HG02798 (cell line): ENCODE data around the gene FRMD4B.

ENCODE experiments used
- ATAC-seq: cut with Tn5 transposase; IDR thresholded peaks from one replicate; pipeline ENCODE4 v1.9.1; 2021; ENCODE audit warnings: mild to moderate bottlenecking; ENCODE audit not compliant: unreplicated experiment, poor library complexity

FRMD4B gene

DNA sequence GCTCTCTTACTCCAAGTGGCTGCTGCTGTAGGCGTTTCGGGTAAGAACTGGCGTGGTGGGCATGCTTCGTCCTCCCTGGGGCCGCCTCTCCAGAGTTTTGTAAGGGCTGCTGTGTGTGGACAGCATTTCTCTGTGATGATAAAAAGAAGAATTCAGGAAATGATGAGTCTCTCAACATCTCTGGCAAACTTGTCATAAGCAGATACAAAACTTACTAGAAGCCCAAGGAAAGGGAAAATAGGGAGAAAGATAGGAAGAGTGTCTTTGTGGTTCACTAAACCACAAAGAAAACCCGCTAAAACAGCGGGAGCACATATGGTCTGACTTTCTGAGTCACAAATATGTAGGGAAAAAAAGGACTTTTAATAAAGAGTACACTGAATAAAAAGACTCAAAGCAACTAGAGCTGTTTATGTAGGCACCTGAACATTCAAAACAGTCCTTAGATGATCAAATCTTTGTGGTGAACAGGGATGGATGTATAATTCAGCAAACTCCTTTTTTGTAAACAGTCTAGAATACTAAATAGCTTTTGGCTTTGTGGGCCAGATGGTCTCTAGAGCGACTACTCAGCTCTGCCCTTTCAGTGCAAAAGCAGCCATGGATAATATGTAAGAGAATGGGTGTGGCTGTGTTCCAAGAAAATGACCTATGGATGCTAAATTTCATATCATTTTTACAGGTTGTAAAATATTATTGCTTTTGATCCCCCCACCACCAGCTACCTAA lies 203.1 kb downstream of the FRMD4B start:
- no peak for ATAC-seq

DNA sequence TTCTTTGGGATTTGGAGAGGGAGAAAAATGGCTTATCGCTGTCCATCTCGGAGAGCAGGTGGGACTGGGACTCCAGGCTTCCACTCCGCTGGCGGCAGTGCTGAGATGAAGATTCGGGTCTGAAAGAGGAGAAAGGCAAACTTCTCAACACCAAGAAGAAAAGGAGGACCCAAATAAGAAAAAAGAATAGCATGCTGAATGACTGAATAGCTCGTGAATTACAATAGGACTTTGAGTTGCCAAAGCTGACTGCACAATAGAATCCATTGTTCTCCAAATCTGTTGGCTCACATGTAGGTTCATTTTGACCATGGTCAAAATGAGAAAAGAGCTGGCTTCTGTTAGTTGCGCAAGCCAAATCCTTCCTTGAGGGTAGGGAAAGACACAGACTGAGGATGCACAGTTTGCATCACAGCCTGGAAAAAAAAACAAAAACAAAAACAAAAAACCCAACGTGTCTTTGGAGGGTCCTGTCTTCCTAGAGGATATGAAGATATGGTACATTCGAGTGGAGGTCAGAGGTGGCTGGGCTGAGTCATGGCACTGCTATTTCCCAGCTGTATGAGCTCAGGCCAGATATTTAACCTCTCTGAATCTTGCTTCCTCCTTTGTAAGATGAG lies 204.2 kb downstream of the FRMD4B start:
- ATAC-seq = no peak

DNA sequence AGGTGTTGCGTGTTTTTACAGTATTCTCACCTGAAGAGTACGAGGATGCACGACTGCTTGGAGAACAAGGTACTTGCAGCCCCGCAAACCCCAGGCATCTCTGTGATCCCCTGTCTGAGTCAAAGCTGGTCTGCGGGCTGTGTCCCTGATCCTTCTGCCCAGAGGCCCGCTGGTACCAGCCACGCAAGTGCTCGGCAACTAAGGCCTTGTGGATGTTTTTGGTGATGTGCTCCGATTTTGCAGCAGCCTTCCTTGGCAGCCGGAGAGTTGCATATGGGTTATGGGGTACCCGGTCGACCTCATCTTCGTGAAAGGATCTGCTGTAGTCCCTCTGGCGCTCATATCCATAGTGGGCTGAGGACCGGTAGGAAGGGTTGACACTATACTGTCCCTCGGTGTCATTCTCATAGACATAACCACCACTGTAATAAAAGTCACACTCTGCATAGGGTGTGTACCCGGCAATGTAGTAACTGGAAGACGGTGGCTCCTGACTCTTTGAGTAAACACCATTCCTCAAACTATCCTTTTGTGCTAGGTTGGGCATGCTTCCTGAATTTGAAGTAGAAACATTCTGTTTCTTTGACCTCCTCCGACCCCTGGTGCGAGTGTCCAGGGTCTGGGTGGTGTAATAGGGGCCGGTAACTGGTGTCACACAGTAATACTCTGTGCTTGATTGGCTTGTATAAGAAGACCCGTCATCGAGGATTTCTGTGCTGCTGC lies 204.9 kb downstream of the FRMD4B start:
- ATAC-seq = no peak

DNA sequence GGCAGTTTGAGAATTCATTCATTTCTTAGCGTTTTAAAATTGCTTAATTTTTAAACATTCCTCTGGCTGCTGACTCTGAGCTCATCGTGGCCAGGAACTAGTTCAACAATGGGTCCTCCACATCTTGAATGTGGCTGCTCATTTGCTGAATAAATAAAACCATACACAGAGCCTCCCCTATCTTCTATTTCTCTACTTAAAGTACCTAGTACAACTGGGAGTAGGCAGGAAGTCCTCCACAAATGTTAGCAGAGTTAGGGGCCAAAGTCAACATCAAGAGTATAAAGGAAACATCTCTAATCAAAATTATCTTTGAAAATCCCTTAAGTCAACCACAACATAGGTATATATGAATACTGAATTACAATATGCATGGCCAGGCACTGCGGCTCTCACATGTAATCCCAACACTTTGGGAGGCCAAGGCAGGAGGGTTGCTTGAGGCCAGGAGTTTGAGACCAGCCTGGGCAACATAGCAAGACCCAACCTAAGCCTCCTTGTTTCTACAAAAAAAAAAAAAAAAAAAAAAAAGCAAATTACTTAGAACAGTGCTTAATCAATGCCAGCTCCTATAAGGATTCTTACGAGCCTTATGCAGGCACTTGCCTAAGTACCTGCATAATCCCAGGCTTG lies 206.0 kb downstream of the FRMD4B start:
- ATAC-seq = no peak

DNA sequence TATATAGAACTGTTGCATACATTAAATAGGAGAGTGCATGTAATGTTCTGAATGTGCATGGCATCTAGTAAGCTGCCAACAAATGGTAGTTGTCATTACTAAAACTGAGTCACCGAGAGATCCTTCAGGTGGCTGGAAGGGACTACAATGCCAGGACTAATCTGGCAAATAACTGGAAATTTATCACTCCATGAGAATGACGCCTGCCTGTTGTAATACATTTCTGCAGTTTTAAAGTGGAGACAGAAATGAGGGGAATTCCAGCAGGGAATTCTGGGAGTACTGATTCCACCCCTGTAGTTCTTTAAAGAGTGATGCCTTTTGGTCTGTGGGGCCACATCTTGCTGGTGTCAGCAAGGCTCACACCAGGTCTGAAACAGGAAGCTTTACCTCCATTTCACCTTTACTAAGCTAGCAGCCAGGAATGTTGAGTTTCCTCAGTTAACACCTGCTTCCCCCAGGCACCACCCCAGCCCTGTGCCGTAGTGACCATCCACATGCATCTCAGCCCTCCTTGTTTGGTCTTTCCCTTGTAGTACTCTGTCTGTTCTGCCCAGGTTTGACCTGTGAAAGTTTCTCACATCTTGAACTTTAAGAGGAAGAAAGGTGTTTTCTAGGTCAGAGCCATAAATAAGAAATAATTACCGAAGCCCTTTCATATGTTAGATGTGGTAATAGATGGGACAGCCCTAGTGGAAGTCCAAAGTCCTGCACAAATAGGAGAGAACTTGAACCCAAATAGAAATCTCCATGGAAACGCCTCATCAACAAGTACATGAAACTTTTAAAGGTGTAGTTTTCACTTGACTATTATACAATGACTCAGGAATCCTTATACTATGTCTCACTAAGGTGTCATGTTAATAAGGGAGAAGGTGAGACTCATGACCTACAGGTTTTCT lies 206.8 kb downstream of the FRMD4B start:
- no peak for ATAC-seq

DNA sequence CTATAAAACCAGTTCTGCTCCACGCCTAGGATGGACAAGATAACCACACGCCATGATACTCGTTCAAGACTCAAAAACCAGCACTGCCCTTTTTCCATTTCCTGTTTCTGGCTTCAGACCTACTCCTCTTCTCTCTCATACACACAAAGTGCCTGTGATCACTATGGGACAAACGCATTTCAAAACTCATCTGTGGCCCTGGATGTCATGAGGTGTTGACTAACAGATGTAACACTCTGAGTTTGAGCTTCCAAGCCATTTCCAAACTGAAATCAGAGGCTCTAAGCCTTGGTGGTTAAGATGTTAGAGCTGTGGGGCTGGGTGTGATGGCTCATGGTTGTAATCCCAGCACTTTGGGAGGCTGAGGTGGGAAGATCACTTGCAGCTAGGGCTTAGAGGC lies 207.8 kb downstream of the FRMD4B start:
- ATAC-seq = no peak

DNA sequence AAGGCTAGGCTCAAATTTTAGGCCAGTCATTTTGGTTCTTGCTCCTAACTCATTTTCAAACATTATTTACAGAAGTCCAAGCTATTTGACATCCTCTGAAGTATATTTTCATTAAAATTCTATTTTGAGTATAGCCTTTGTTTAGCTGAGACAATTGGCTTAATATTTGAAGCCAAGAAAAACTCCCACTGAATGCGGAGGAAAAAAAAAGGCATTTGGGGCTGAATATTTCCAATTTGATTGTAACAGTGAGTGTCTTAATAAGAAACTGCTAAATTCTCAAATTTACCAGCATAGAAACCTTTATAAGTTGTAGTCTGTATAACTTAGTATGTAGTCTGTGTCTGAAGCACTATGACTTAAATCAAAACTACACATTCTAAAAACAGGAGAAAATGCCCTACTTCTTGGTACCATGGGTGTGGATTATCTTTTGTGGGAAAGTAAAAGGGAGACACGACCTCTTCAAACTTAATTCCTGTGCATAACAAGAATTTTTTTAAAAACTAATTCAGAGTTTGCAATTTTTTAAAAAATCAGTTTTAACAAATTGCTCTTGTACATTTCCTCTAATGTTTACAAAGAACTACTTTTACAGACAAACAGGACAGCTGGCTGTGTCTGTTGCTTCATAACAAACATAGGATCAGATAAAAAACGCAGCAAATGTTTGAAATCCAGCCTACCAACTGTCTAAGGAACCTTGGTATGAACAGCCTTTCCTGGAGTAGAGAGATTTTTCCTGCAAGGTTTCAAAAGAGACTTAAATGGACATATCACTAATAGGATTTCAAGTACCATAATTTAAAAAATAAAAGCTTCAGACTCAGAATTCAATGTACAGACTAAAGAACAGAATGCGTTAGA lies 210.8 kb downstream of the FRMD4B start:
- no peak for ATAC-seq

DNA sequence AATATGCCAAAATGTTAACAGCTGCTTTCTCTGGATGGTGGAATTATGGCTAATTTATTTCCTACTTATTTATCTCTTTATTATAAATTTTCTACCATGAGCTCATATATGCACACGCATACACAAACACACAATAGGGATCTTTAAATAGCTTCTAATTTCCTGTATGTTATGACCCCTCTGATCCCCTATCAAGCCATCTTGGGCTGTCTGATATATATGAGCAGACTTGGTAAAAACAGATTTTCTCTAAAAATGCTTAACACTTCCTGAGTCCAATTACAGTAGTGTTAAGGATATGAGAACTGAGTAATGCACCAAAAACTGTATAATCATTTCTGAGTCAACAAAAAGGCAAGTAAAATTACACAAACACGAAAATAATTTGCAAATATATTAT lies 211.4 kb downstream of the FRMD4B start:
- no peak for ATAC-seq

DNA sequence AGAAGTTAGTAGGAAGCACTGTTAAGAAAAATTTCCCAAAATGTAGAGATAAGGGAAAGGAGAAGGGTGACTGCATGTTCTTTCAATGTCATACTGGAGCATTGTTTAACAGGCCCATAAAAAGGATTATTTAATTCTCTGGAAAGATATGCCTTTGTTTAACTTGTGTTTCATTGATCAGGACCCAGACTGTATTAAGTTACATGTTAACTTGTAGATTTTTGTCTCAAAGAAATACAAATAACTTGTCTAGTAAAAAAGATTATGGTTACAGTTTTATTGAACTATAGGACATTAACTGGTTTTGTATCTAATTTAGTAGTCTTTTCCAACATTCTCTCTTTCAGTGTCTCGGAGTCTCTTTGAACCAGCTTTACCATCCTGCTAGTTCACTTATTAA lies 213.8 kb downstream of the FRMD4B start:
- no peak for ATAC-seq

DNA sequence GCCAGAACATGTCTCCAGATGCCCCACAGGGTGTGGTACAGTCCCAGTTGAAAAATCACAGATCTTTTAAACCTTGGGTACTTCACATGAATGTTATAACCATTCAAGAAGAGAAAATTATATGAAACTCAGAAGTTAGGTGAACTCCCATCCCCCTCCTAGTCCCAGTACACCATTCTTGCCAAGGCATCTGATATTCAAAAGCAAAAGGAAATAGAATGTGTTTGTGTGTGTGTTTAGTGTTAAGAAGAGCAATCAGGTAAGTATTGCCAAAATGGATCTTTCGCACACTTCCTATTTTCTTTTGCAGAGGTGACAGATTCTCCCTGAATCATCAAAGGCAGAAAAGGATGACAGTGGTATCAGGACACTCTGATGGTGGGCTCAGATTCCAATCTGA lies 219.4 kb downstream of the FRMD4B start:
- ATAC-seq = no peak

DNA sequence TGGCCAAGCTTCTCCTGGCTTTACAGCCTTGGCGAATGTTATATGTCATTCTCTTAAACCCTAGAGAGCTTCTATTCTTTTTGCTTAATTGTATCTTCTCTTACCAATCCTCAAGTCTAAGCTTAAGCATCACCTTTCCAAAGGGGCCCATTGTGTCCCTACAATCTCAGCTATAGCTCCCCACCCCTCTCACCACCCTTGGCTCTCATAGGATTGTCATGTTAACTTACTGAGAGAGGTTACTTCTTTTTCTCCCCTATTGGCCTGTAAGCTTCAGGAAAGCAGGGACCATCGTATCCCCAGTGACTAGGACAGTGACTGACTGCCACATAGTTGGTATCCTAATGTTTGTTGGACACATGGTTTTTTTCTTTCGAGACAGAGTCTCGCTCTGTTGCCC lies 220.1 kb downstream of the FRMD4B start:
- no peak for ATAC-seq

DNA sequence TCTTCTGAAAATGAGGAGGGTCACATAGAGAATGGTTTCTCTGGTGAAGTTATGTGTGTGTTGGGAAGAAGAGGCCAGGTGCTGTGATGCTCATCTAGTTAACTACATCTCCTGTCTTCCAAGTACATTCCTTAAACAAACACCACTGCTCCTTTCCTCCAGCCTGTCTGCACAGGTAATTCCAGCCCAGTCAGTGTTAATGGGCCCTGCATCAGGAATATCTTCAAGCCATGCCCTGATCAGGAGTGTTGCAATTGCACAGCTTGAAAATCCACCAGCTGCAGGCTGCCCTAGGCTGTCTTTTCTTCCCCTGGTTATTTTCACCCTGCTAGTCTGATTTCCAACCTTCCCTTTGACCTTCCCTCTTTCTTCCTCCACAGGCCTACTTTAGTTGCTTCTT lies 221.6 kb downstream of the FRMD4B start:
- no peak for ATAC-seq

DNA sequence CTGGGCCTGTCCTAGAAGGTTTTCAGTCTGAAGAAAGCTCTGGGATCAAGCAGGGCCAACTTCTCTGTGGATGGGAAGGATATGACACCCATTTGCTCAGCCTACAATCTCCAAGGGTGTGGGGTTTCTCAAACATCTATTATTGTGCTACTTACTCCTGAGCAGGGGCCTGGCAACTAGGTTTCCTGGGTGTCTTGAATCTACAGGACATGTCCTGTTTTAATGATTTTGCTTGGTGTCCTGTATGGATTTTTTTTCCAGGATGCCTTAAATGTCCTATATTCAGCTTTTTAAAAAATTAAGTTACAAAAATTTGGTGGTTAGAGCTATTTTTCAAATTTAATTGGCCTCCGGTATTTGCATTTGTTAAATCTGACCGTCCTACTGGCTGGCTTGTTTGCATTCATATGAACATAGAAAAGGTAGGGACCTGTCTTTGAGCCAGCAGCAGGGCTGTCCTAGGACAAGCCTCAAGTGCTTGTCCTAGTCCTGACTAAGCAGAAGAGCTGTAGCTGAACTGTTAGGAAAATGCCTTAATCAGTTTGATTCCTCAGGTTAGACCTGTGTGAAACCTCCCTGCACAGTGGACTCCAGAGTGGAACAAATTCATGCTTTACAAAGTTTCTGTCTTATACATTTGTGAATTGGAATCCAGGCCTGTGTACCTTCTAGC lies 223.4 kb downstream of the FRMD4B start:
- no peak for ATAC-seq

DNA sequence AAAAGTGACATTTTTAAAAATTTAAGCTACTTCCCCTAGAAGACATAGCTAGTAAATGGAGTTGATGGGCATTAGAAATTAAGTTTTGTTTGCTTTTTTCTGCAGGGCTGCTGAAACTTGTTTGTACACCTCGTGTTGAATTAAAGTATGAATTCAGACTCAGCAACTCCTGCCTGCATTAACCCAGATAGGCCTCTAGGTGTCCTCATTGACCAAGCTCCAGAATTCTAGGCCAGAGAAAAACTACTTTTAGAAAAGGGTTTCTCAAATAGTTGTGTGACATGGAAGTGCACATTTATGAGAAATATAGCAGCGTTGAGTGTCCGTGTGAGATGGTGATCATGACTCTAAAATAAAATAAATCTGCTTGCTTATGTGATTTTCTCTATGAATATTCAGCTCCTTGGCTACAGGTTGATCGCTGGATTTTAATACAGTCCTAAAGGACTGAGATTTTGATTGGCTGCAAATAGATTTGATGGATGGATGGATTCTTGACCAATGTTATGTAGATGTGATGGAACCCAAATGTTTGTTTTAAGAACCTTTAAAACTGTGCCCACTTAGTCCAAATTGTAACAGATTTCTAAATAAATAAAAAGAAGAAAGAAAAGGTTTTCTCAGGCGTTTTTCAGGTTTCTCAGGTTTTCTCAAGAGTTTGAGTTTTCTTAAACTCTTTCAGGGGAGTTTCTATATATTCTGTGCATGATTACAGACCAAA lies 224.1 kb downstream of the FRMD4B start:
- peak; percentile 53 for ATAC-seq

DNA sequence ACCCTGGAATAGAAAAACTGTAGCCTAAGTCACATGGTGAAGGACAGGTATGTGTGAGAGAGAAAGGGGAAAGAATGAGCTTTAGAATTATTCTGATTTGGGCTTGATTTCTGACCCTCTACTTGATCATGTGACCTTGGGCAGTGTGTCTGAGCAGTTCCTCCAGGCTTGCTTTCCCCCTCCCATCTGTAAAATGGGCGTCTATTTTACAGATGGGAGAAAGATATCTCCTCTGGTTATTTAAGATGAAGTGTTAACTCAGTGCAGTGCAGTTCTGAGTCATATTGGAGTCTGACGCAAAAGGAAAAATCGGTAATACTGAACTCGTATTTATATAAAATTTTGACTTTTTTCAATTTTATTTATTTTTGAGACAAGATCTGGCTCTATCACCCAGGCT lies 225.4 kb downstream of the FRMD4B start:
- ATAC-seq = no peak

DNA sequence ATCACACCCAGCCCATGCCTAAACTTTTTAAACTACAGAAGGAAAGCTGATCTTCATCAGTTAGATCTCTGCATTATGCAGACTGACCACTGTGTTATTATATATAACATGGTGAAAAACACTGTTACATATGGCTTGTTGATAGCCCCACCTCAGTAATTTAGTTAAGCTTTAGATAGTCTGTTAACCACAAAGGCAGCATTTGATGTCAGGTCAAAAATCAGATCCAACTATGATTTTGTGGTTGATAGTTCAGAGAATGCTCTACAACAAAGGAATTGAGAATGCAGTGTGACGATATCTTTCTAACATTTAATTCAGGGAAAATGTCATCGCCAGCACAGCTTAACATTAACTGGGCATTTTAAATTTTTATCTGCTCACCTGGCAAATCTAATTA lies 225.8 kb downstream of the FRMD4B start:
- no peak for ATAC-seq

DNA sequence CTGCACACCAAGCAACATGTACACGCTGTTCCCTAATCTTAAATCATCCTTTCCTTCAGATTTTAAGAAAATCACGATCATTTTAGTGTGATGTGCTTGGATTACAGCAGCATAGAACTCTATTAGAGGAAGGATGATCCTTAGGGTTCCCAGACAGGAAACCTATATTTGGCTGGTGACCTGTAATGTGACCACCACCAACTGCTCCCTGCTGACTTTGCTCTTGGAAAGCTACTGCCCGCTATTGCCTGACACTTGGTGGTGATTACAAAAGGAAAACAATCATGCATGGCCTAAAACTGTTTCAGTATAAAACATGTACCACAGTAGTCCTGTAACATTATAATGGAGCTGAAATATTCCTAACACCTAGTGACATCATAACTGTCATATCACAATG lies 236.3 kb downstream of the FRMD4B start:
- no peak for ATAC-seq

DNA sequence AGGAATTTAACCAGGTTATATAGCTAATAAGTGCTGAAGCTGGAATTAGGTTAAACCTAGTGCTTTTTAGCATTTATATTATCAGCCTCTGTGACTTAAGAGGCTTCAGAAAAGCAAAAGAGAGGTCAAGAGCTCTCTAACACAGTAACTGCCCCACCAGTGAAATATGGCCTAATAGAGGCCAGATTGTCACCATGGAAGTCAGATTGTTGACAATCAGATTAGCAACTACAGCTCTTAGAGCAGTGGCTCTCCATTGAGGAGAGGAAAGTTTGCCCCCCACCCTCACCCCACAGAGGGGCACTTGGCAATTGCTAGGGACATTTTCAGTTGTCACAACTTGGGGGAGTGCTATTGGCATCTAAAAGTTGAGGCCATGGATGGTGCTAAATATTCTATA lies 240.2 kb downstream of the FRMD4B start:
- no peak for ATAC-seq
